Measurements from ENCODE around the gene CUL4A. TPM values are rescaled to one million over a fixed set of nuclear protein-coding genes. Genes with fewer than 3 reads are reported as not detected.
"Not testable (repeated sequence)": the region's sequence is repeated elsewhere in the genome, so short reads cannot be mapped to it uniquely, and the experiment has no call there.

The CUL4A gene
- total RNA-seq, 1 experiment from 2014 or later, result 91.0 TPM

DNA sequence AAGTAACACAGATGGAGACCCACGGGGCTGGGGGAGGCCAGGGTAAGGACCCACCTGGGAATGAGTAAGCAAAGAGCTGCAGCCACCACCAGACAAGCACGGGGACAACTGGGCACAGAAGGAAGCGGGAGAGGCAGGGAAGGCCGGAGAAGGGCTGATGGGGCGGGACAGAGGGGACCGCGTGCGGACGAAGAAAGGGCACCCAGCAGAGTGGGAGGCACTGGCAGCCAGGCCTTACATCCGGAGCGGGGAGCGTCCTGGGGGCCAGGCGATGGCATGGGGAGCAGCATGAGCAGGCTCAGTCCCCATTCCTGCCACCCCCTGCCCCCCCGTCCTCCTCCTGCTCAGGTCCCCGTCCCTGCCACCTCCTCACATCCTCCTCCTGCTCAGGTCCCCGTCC is 48.0 kb upstream of the CUL4A start:
- Histone ChIP-seq H2AFZ (no peak overlapping the region), H3F3A (ENCODE audit: insufficient read depth, low read depth) (no peaks in the 10 kb centered on the region; the same call in 1 of the 2 replicates), H3K27ac (no peak overlapping the region), H4K20me1 (ENCODE audit: insufficient read depth) (no peaks in the 10 kb centered on the region), H3K27me3 (ENCODE audit: insufficient read depth, low read depth) (peaks cover 25% of the 10 kb centered on the region), H3K9me3 (ENCODE audit: insufficient read depth, low read depth) (no peaks in the 10 kb centered on the region), H3K36me3 (ENCODE audit: low read depth) (no peaks in the 10 kb centered on the region), H3K4me3 (no peak overlapping the region), H3K4me2 (no peak overlapping the region), H3K9me2 (ENCODE audit: insufficient read depth) (no peaks in the 10 kb centered on the region), H3K79me2 (ENCODE audit: low read depth) (no peaks in the 10 kb centered on the region), H3K4me1 (replicated peaks; ENCODE audit: insufficient read depth) (no peaks in the 10 kb centered on the region)
- no peak for DNase-seq
- ChIA-PET POLR2A (ENCODE audit: unreplicated experiment) (no interaction called here), CTCF (no interaction called here)
- BruUV-seq (replicated peaks), result no TSS peak
- TF ChIP-seq EZH2 (IDR thresholded peaks at IDR 0.05; ENCODE audit: low read depth), result no peak
- TF ChIP-seq CTCF (conservative IDR thresholded peaks at IDR 0.05), result no peak
- intact Hi-C loops (cut with micrococcal nuclease; ENCODE audit: unreplicated experiment), result no loop called here

GRCh38 chr13:113161975-113162374 is 47.4 kb upstream of the CUL4A start:
- H3K4me2 ChIP-seq; H2AFZ ChIP-seq; H4K20me1 ChIP-seq (ENCODE audit: insufficient read depth); H3K27ac ChIP-seq; H3K4me3 ChIP-seq; H3K9me3 ChIP-seq (ENCODE audit: insufficient read depth, low read depth); POLR2A ChIA-PET (ENCODE audit: unreplicated experiment); H3F3A ChIP-seq (ENCODE audit: insufficient read depth, low read depth); H3K9me2 ChIP-seq (ENCODE audit: insufficient read depth); intact Hi-C loops (cut with micrococcal nuclease; ENCODE audit: unreplicated experiment); BruUV-seq (replicated peaks); H3K36me3 ChIP-seq (ENCODE audit: low read depth); H3K4me1 ChIP-seq (replicated peaks; ENCODE audit: insufficient read depth); CTCF ChIA-PET; H3K79me2 ChIP-seq (ENCODE audit: low read depth); DNase-seq: not testable (repeated sequence)
- H3K27me3 ChIP-seq (ENCODE audit: insufficient read depth, low read depth), result peaks cover 25% of the 10 kb centered on the region

- Histone ChIP-seq H4K20me1 (ENCODE audit: insufficient read depth) (no peaks in the 10 kb centered on the region), H3K79me2 (ENCODE audit: low read depth) (no peaks in the 10 kb centered on the region), H3K4me2 (no peak overlapping the region), H3K27me3 (ENCODE audit: insufficient read depth, low read depth) (peaks cover 21% of the 10 kb centered on the region), H3K4me1 (replicated peaks; ENCODE audit: insufficient read depth) (no peaks in the 10 kb centered on the region), H3F3A (ENCODE audit: insufficient read depth, low read depth) (no peaks in the 10 kb centered on the region; the same call in 1 of the 2 replicates), H3K9me3 (ENCODE audit: insufficient read depth, low read depth) (no peaks in the 10 kb centered on the region), H3K9me2 (ENCODE audit: insufficient read depth) (no peaks in the 10 kb centered on the region), H3K36me3 (ENCODE audit: low read depth) (no peaks in the 10 kb centered on the region; the same call in 1 of the 2 replicates), H2AFZ (no peak overlapping the region), H3K4me3 (no peak overlapping the region), H3K27ac (no peak overlapping the region)
- TF ChIP-seq EZH2 (IDR thresholded peaks at IDR 0.05; ENCODE audit: low read depth), result no peak
- no peak for TF ChIP-seq CTCF (conservative IDR thresholded peaks at IDR 0.05)
- CTCF ChIA-PET, result no interaction called here
- no TSS peak for BruUV-seq (replicated peaks)
- POLR2A ChIA-PET (ENCODE audit: unreplicated experiment), result no interaction called here
- no peak for DNase-seq
- intact Hi-C loops (cut with micrococcal nuclease; ENCODE audit: unreplicated experiment), result no loop called here
These were observed 46.4 kb upstream of the CUL4A start for GRCh38 chr13:113162783-113163685.
